NCI-H128 (cell line): Measurements from ENCODE around the gene NUP98.
"Not testable (repeated sequence)": the region's sequence is repeated elsewhere in the genome, so short reads cannot be mapped to it uniquely, and the experiment has no call there.

ENCODE experiments used
- DNase-seq: peaks from one replicate; lab custom pipeline; 2025; ENCODE audit not compliant: unreplicated experiment; lab: John Stamatoyannopoulos, UW

Gene NUP98

GRCh38 chr11:3644817-3645235 is 152.5 kb downstream of the NUP98 start, which contains the start of gene ART1:
Gene ART1, plus strand, starts transcription at chr11:3645128. Its CDS starts 14,086 bp downstream, at chr11:3659214.
- no peak for DNase-seq

GRCh38 chr11:3643102-3643546 is 154.2 kb downstream of the NUP98 start:
- DNase-seq, result not testable (repeated sequence)

- peak; percentile 62 for DNase-seq
These were observed 155.0 kb downstream of the NUP98 start for GRCh38 chr11:3642071-3642951.

DNA sequence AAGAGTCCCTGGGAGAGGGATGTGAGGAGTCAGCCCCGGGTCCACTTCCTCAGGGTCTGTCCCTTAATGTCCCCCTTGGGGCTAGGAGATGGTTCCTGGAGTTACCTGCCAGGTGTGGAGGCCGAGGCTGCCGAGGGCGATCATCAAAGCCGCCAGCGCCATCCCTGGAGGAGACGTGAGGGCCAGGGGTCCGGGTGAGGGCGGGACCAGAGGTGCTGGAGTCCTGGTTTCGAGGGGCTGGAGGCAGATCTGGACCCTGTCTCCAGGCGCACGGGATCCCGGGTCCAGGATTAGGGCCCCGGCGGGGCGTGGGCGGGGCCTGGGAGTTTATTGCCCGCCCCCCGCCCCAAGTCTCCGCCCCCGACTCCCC is 155.7 kb downstream of the NUP98 start, which contains the start of gene ART5:
Gene ART5, minus strand, starts transcription at position 292 of the 370 bp plus-strand sequence. Its CDS starts 130 bp downstream, at position 162.
- no peak for DNase-seq

DNA sequence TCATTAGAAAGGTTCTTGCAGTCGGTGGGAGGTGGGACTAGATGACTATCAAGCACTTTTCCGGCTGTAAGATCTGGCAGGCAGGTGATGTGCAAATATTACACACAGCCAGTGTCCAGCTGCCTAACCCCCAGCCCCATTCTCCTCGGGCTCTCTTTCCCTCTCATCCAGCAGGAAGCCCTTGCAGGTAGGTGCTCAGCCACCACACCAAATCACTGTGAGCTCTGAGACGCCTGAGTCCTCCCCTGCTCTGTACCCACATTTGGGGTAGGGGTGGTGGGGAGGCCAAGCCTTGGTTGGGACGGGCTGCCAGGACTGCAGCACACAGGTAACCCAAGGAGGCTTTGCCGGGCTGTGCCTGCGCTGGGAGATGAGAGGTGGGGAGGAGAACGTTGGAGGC is 156.2 kb downstream of the NUP98 start:
- no peak for DNase-seq

GRCh38 chr11:3639841-3640240 is 157.5 kb downstream of the NUP98 start:
- DNase-seq, result no peak

DNA sequence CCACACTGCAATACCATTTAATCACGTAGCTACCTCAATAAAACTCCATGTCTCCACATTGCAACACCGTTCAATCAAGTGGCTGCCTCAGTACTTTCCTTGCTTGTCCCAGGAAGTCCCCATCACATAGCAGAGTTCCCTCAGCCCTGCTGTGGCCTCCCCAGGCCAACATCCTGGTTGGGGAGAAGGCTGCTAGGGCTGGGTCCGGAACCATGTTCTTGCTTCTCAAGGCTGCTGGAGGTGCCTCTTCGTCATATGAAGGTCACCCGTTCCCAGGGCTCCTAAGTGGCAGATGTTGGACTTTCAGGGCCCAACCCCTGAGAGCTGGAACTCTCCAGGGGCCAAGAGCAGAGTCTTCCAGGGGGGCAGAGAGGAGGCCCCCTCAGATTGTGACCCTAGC is 158.8 kb downstream of the NUP98 start:
- no peak for DNase-seq

- DNase-seq, result no peak
These were observed 160.2 kb downstream of the NUP98 start for GRCh38 chr11:3637201-3637600.

DNA sequence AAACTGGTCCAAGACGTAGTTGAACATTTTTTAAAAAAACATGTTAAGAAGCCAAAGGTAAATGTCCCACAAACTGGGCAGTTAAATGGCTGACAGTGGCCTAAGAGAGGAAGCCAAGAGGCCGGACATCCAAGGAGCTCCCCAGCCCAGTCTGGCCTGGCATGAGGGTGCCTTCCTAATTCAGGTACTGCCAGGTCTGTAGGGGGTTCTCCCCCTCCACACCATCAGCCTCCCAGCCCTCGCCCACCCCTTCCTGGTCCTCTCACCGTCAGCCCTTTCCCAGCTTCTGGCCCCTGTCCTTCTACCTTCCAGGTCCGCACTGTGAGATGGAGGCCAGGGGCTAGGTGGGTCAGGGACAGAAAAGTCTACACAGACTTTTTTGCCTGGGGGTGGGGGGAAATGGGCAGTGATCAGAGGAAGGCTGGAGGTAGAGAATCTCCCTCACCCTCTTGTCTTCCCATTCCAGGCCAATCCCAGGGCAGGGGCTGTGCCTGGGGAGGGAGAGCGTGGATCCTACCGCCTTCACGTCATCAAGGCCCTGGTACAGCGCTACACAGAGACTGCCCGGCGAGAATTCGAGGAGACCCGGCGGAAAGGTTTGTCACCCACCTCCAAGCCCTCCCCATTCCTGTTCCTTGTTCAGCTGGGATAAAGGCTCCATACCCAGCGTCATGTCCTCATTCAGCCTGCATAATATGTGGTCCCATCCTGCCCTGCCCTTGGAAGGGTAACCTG is 161.5 kb downstream of the NUP98 start:
- DNase-seq, result no peak

GRCh38 chr11:3632070-3632660 is 165.2 kb downstream of the NUP98 start:
- DNase-seq, result no peak

- DNase-seq, result no peak
These were observed 166.0 kb downstream of the NUP98 start for GRCh38 chr11:3631331-3631730.

DNA sequence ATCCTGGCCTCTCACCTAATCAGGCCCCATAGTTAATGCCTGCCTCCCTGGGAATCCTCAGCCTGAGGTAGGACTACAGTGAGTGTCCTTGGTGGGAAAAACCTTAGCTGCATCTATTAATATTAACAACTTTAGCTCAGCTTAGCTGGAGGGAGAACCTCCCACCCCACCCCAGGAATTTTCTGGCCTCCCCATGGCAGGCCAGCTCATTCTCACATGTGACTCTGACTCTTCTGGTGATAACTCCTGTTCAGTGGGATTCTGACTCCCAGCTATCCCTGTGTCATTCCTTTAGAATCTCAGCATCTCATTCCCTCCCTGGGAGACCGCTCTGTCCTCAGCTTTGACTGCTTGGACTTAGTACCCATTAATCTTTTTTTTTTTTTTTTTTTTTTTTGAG is 170.1 kb downstream of the NUP98 start:
- DNase-seq, result no peak

GRCh38 chr11:3626250-3626960 is 170.9 kb downstream of the NUP98 start:
- no peak for DNase-seq
